Upper lobe of right lung (tissue), 1 donor: Measurements from ENCODE around the gene KIAA0930. TPM values are rescaled to one million over a fixed set of nuclear protein-coding genes. Genes with fewer than 3 reads are reported as not detected.

Experiments
- ATAC-seq: fragments of 200-7000 bp; cut with Tn5 transposase; one replicate; pipeline ENCODE4 v1.9.1; 2020; ENCODE audit warnings: mild to moderate bottlenecking, moderate library complexity
- DNase-seq: peaks from one replicate; pipeline ENCODE4 v3.0.0-alpha.2; 2020
- H3K27ac ChIP-seq: fragments of 200-600 bp; one replicate; pipeline ENCODE4 v1.8.0; 2022
- H3K27me3 ChIP-seq: fragments of 200-600 bp; one replicate; pipeline ENCODE4 v1.8.0; 2022; ENCODE audit warnings: mild to moderate bottlenecking
- H3K36me3 ChIP-seq: fragments of 200-600 bp; one replicate; pipeline ENCODE4 v1.8.0; 2022
- H3K4me1 ChIP-seq: fragments of 200-600 bp; one replicate; pipeline ENCODE4 v1.8.0; 2022
- H3K4me3 ChIP-seq: fragments of 200-600 bp; one replicate; pipeline ENCODE4 v1.8.0; 2022; ENCODE audit warnings: mild to moderate bottlenecking
- H3K9me3 ChIP-seq: fragments of 200-600 bp; one replicate; pipeline ENCODE4 v1.8.0; 2022
- CTCF ChIP-seq: fragments of 200-600 bp; IDR thresholded peaks from one replicate; pipeline ENCODE4 v1.8.0; 2022; ENCODE audit warnings: antibody characterized with exemption
- intact Hi-C: fragments of 100-400 bp; cut with DNase I; formaldehyde crosslinking; loops from one replicate; pipeline ENCODE4 v1.11.0; 2022
- total RNA-seq: library from RNA; stranded (reverse); fragmentation: NEBNext Ultra II Directional; extraction: Animal tissue kit (Norgen Biotek cat#: 25700); gene quantifications from one replicate; pipeline ENCODE4 v1.2.1, GENCODE V29; 2021
- donor health status: DM: no; HTN: yes; CAD: no; lungs with severe emphysema.

The KIAA0930 gene
- total RNA-seq, 1 donor from 2014 or later: 79.5 TPM

GRCh38 chr22:45211848-45212247 lies 28.8 kb downstream of the KIAA0930 start:
- DNase-seq: no peak
- intact Hi-C loops: no loop called here
- Histone ChIP-seq H3K27ac (no peak overlapping the region), H3K4me3 (peak overlapping the region; percentile 35), H3K27me3 (no peaks in the 10 kb centered on the region), H3K4me1 (peaks cover 18% of the 10 kb centered on the region), H3K9me3 (no peaks in the 10 kb centered on the region), H3K36me3 (peaks cover 9% of the 10 kb centered on the region)
- no peak for ATAC-seq
- TF ChIP-seq CTCF: no peak

- Histone ChIP-seq H3K4me3 (peak overlapping the region; percentile 35), H3K36me3 (peaks cover 9% of the 10 kb centered on the region), H3K9me3 (no peaks in the 10 kb centered on the region), H3K4me1 (peaks cover 18% of the 10 kb centered on the region), H3K27ac (no peak overlapping the region), H3K27me3 (no peaks in the 10 kb centered on the region)
- DNase-seq (no peak), ATAC-seq (no peak)
- TF ChIP-seq CTCF: no peak
- intact Hi-C loops: no loop called here
These were observed 29.3 kb downstream of the KIAA0930 start for GRCh38 chr22:45211435-45211834.

- peaks cover 18% of the 10 kb centered on the region for H3K4me1 ChIP-seq
- TF ChIP-seq CTCF: no peak
- no peaks in the 10 kb centered on the region for H3K9me3 ChIP-seq
- H3K4me3 ChIP-seq: no peak overlapping the region
- H3K36me3 ChIP-seq: peaks cover 9% of the 10 kb centered on the region
- intact Hi-C loops: no loop called here
- DNase-seq (no peak), ATAC-seq (no peak)
- no peak overlapping the region for H3K27ac ChIP-seq
- no peaks in the 10 kb centered on the region for H3K27me3 ChIP-seq
These were observed 29.7 kb downstream of the KIAA0930 start for GRCh38 chr22:45210991-45211390.

GRCh38 chr22:45210577-45210976 lies 30.1 kb downstream of the KIAA0930 start:
- TF ChIP-seq CTCF: no peak
- H3K9me3 ChIP-seq: no peaks in the 10 kb centered on the region
- H3K4me3 ChIP-seq: no peak overlapping the region
- ATAC-seq (no peak), DNase-seq (peak; percentile 61)
- peaks cover 18% of the 10 kb centered on the region for H3K4me1 ChIP-seq
- H3K36me3 ChIP-seq: peaks cover 9% of the 10 kb centered on the region
- H3K27me3 ChIP-seq: no peaks in the 10 kb centered on the region
- intact Hi-C loops: no loop called here
- no peak overlapping the region for H3K27ac ChIP-seq

GRCh38 chr22:45210174-45210573 lies 30.5 kb downstream of the KIAA0930 start:
- intact Hi-C loops: no loop called here
- H3K9me3 ChIP-seq: no peaks in the 10 kb centered on the region

More at GRCh38 chr22:45210174-45210573, 30.5 kb downstream of the KIAA0930 start:
- Histone ChIP-seq H3K4me3 (no peak overlapping the region), H3K36me3 (peaks cover 9% of the 10 kb centered on the region), H3K27ac (no peak overlapping the region), H3K4me1 (peaks cover 18% of the 10 kb centered on the region), H3K27me3 (no peaks in the 10 kb centered on the region)
- ATAC-seq (no peak), DNase-seq (no peak)
- TF ChIP-seq CTCF: no peak
